HG03571 (cell line): ENCODE data around the gene FAM50A.

Source experiments
- ATAC-seq: cut with Tn5 transposase; IDR thresholded peaks from one replicate; pipeline ENCODE4 v1.9.1; 2021; ENCODE audit not compliant: unreplicated experiment

FAM50A gene

DNA sequence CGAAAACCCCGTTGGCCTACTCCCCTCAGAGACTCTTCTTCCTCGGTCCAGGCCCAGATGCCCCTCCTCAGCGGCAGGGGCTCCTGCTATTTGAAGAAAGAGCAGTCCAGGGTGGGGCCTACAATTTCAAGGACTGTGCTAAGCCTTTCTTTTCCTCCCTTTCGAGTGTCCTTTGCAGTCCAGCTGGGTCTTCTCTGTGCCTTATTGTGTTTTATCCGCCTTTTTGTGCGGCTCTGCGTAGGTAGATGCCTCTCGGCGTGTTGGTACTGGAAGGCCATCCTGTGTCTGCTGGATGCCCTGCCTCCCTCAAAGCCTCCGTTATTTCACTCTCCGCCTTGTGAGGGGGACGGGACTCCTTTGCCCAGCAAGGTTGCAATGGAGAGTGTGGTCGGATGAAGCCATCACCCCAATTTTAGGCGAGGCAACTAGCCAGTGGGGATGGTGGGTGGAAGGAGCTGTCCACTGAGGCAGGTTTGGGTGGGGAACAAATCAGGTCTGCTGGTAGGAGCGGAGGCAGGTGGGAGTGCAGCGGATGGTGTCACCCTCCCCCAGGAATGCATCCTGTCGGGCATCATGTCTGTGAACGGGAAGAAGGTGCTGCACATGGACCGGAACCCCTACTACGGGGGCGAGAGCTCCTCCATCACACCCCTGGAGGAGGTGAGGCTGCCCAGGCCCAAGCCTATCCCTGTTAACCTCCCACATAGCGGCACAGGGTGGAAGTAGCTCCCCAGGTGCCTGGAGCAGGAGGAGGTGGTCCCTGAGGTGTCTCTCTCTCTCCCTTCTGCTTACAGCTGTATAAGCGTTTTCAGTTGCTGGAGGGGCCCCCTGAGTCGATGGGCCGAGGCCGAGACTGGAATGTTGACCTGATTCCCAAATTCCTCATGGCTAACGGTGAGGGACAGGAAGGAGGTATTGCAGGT, 5.7 kb upstream of the FAM50A start:
- ATAC-seq = no peak

GRCh38 chrX:154439841-154440240, 4.1 kb upstream of the FAM50A start:
- no peak for ATAC-seq

DNA sequence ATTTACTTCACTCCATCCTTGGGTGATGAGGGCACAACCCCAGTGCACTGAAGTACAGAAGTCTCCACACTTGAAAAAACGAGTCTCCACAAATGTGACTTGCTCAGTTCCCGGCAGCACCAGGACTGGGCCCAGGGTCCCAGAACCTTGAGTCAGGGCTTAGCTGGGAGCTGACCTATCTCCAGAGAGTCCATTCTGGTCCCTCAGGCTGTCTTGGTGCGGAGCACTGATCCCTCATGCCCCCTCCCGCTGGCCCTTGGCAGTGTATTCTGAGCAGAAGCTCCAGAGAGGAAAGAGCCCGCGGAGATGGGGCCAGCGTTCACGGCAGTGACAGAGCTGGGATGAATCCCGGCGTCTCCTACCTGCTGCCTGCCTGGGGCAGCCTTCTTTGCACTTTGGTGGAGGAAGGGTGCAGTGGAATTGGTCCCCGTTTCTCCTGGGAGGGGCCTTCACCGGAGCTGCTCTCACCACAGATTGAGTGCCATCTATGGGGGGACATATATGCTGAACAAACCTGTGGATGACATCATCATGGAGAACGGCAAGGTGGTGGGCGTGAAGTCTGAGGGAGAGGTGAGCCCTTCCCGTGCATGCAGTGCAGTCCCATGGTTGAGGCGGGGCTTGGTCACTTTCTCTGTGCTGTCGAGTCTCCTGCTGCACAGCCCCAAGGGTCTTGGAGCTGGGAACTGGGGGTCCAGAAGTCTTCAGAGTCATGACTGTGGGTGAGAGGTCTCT, 3.2 kb upstream of the FAM50A start:
- no peak for ATAC-seq

DNA sequence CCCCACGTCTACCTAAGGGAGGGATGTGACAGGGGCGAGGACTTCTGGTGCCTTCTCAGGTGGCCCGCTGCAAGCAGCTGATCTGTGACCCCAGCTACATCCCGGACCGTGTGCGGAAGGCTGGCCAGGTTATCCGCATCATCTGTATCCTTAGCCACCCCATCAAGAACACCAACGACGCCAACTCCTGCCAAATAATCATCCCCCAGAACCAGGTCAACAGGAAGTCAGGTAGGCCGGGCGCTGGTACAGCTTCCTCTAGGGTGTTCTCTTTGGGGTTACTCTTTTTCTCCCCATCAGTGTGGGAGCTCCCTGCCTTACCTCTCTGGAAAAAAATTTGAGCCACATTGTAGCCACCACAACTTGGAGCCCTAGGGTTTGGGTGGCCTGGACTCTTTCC, 2.4 kb upstream of the FAM50A start:
- ATAC-seq = no peak

- ATAC-seq = no peak
These were observed 1.8 kb upstream of the FAM50A start for GRCh38 chrX:154441984-154442707.

- no peak for ATAC-seq
These were observed 446 bp upstream of the FAM50A start for GRCh38 chrX:154443479-154443910.

GRCh38 chrX:154444755-154445246, 860 bp downstream of the FAM50A start:
- no peak for ATAC-seq

- ATAC-seq = no peak
These were observed 1.8 kb downstream of the FAM50A start for GRCh38 chrX:154445776-154446175.

DNA sequence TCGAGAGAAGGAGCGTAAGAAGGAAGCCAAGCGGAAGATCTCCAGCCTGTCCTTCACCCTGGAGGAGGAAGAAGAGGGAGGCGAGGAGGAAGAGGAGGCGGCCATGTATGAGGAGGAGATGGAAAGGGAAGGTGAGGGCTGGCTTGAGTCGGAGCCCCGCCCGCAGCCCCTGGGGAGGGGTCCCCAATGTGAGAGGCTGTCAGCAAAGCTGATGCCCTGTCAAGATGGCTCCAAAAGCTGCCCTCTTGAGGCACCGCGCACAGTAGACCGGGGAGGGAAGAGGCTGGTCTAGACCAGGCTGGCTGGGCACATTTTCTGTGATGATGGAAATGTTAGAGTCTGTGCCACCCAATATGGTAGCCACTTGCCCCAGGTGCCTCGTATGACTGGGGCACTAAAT, 2.5 kb downstream of the FAM50A start:
- no peak for ATAC-seq

DNA sequence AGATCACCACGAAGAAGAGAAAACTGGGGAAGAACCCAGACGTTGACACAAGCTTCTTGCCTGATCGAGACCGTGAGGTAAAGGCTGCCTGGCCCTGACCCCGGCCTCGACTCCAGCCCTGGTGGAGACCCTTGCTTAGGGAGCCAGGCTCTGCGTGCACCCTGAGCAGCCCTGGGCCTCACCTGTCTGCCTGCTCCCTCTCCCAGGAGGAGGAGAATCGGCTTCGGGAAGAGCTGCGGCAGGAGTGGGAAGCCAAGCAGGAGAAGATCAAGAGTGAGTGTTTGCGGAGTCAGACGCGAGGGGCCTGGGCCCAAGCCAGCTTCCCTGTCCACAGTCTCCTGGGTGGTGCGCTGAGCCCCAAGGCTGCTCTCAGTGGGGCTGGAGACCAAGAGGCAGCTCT, 4.5 kb downstream of the FAM50A start:
- ATAC-seq = no peak

GRCh38 chrX:154449618-154450017, 5.7 kb downstream of the FAM50A start:
- no peak for ATAC-seq

GRCh38 chrX:154450312-154450711, 6.4 kb downstream of the FAM50A start:
- ATAC-seq = no peak

- no peak for ATAC-seq
These were observed 8.9 kb downstream of the FAM50A start for GRCh38 chrX:154452823-154453222.

DNA sequence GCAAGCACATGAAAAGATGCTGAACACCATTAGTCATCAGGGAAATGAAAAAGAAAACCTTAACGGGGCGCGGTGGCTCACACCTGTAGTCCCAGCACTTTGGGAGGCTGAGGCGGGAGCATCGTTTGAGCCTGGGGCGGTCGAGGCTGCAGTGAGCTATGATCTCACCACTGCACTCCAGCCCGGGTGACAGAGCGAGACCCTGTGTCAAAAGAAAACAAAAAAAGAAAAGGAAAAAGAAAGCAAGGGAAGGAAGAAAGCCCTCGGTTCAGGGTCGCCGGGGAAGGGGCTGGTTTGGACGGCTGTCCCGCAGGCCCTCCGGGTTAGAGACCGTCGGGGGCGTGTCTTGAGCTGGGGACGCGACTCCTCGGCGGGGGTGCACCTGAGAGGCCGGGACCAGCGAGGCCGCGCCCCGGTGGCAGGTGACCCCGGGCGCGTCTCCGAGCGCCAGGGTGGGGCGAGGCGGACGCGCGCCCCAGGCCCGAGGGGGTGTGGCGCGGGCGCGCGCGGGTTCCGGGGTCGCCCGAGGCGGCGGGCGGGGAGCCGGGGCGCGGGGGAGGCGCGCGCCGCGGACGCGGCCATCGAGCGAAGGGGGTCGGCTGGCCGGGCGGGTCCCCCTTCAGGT, 13.7 kb downstream of the FAM50A start:
- ATAC-seq = peak; percentile 49

GRCh38 chrX:154458116-154458953, 14.4 kb downstream of the FAM50A start, which contains the start of gene PLXNA3:
Gene PLXNA3 (plus strand): TSS chrX:154458281. CDS start chrX:154460184, 1,903 bp downstream.
- ATAC-seq = peak; percentile 63

DNA sequence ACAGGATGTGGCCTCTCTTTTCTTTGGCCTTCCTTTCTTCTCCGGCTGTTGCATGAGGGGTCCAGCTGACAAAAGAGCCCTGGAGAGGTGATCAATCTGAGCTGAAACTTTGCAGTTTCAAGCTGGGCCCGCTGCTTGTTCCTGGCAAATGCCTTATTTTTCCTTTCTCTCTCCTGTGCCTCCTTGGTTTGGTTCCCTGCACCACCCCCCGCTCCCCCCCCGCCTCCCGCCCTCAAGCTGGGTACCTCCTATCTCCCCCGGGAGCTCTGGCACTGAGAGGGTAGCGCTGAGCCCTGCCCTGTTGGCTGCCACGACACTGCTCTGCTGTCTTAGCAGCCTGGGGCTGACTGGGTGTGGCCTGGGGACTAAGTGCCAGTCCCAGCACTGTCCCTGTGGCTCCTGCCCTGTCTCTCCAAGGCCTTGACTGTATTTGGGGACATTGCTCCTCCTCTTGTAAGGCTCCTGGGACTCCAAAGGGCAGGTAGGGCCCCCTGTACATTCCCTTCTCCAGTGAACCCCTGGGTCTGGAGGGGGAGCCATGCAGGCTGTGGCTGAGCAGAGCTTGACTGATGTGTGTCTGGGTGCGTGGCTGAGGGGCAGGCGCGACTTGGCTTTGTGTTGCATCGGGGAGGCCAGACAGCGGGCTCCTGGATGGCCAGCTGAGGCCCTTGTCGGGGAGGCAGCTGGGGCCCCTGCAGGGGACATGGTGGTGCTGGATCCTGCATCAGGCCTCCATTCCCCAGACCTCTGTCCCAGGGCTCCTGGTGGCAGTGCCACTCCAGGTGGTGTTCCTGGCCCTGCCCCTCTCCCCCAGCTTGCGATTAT, 15.2 kb downstream of the FAM50A start:
- no peak for ATAC-seq

GRCh38 chrX:154459832-154460231, 15.9 kb downstream of the FAM50A start:
- no peak for ATAC-seq

DNA sequence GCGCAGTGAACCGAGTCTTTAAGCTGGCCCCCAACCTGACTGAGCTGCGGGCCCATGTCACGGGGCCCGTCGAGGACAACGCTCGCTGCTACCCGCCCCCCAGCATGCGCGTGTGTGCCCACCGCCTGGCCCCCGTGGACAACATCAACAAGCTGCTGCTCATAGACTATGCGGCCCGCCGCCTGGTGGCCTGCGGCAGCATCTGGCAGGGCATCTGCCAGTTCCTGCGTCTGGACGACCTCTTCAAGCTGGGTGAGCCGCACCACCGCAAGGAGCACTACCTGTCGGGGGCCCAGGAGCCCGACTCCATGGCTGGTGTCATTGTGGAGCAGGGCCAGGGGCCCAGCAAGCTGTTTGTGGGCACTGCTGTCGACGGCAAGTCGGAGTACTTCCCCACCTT, 16.4 kb downstream of the FAM50A start:
- no peak for ATAC-seq

- ATAC-seq = no peak
These were observed 18.5 kb downstream of the FAM50A start for GRCh38 chrX:154462396-154462795.
